HUDEP-2 (cell line): ENCODE measurements around the gene SSPN.
"Not testable (repeated sequence)": the region's sequence is repeated elsewhere in the genome, so short reads cannot be mapped to it uniquely, and the experiment has no call there.

Source experiments
- DNase-seq, 76 experiments: peaks; one replicate each; lab custom pipeline; 2025; ENCODE audit not compliant: unreplicated experiment in 76 of 76; lab: John Stamatoyannopoulos, UW

The SSPN gene

DNA sequence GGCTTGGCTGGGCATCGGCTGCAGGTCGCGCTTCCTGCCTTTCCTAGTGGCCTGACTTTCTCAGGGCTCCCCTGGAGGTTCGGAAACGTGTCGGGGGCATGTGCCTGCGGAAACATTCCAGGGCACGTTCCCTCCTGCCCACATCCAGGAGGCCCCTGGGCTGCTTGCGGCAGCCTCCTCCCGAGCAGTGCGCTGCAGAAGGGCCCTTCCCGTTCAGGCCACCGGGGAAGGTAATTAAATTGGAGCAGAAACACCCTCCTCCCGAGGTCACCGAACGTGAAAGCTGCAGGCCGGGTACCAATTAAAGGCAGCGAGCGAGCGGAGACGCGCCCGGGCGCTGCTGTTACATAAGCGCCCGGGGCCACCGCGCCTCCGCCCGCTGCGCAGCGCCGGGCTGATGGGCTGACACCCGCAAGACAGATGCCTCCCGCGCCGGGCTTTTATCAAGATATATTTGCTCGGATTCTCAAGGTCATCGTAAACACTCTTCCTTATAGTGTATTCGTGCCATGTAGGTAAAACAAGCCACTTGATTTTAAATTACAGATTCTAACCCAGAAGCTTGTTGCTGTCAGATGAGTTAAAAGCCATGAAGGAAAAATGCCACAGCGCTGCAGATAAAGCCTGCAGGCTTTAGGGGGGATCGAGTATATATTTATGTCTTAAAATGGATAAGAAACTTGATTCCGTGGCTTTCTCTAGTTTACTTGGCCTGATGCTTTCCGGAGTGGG, 31.4 kb downstream of the SSPN start:
- DNase-seq, result no peak

DNA sequence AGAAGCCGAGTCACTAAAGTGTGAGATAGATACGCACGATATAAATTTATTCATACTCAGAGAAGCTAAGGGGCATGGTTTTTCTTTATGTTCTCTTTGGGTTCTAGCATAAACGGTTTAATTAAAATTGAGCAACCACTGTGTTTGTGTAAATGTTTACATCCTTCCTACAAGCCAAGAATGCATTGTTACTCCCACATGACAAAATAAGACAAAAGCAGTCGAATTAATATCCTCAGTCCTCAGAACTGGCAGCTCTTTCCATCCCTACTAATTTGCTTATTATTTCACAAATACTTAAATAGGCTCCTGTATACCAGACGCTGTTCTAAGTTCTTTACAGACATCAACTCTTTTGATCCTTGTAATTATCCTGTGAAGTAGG, 32.0 kb downstream of the SSPN start:
- no peak for DNase-seq

DNA sequence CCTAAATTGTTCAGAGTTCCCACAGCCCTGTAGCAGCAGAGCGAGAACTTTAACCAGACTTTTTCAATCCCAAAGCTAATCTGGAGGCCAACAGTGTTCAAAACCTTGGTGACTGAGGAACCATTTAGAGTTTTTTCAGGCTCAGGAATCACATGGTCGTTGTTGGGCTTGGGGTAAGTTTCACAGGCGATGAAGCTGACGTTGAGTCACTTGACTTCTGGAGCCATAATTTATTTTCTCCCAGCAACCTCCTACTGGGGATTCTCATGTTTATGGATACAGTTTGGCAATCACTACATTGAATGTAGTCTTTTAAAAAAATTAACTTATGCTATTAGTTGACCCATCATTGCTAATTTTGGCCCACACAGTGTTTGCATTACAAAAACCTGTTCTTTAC, 34.5 kb downstream of the SSPN start:
- DNase-seq, result no peak

DNA sequence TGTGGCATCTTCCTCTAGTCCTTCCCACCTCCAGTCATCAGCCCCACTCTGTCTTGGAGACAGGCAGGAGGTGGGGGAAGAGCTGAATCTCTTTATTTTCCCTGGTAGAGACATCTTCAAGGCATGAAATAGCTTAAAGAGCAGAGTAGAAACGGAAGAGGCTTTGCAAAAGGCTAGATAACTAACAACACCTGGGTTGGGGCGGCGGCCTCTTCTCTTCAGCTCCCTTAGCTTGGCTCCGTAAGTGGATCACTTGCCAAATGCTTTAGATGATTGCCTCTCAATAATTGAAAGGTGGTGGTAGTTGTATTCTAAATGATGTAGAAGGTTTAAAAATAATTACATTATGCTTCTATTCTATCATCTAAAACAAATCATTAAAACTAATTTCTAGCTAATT, 36.1 kb downstream of the SSPN start:
- DNase-seq, result no peak

DNA sequence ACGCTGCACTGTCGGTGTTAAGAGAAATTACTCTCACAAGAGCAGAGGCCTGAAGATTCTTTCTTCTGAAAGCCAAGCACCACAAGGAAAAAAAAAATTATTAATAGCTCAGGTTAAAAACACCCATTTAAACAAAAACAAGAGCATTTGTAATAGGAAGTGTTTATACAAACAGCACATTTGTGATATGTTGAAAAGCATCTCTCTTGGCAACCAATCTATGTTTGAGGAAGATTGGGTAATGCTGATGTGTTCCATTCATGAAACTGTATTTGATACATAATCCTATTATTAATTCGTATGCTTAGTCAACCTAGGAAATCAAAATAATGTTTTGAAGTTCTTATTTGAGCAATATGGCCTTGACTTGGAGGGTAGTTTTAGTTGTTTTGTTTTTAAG, 36.5 kb downstream of the SSPN start:
- no peak for DNase-seq

DNA sequence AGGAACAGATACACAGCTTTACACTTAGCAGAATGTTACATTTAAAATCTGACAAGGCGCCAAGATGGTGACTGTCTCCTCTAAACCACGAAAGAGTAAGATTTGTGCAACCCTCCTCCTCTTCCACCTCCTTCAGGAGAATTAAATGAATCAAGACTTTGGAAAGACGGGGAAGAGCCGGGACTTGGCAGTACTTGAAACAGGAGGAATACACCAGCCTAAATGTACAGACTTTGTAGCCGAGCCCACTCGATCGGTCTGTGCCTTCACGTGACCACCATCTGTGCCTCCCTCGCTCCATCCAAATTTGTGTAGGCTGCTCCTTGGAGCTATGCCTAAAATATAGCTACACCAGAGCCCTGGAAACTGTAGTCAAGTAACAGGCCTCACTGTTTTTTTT, 38.3 kb downstream of the SSPN start:
- no peak for DNase-seq

DNA sequence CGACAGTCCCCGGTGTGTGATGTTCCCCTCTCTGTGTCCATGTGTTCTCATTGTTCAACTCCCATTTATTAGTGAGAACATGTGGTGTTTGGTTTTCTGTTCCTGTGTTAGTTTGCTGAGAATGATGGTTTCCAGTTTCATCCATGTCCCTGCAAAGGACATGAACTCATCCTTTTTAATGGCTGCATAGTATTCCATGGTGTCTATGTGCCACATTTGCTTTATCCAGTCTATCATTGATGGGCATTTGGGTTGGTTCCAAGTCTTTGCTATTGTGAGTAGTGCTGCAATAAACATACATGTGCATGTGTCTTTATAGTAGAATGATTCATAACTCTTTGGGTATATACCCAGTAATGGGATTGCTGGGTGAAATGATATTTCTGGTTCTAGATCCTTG, 40.1 kb downstream of the SSPN start:
- DNase-seq, result not testable (repeated sequence)

DNA sequence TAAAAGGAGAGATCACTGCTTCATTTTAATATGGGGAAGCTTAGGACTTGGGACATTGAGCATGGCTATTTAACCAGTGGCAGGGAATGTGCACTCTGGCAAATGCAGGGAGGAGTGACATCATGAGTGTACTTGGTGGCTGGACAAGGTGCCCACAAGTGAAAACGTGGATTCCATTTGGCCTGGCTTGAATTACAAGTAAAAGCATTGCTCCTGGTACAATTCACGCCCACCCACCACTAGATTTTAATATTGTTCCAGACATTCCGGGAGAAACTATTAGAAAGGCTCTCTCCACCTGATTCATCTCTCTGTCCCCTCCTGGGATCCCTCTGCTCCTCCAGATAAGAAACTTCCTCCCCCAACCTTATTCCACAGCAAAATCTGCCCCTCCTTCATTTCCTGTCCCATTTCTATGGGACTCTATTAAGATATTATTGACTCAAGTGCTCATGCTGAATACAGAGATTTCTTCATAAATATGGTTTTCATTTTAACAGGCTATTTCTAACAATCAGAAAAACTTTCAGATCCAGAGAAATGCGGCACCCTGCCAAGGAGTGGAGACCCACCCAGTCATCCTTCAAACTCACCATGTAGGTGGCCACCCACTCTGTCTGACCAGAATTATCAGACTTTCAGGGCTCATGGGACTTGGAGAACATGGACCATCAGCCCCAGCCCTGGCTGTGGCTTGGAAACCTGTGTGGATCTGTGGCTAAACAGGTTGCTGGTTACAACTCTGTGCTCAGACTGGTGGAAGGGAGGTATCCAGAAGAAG, 43.2 kb downstream of the SSPN start:
- no peak for DNase-seq

DNA sequence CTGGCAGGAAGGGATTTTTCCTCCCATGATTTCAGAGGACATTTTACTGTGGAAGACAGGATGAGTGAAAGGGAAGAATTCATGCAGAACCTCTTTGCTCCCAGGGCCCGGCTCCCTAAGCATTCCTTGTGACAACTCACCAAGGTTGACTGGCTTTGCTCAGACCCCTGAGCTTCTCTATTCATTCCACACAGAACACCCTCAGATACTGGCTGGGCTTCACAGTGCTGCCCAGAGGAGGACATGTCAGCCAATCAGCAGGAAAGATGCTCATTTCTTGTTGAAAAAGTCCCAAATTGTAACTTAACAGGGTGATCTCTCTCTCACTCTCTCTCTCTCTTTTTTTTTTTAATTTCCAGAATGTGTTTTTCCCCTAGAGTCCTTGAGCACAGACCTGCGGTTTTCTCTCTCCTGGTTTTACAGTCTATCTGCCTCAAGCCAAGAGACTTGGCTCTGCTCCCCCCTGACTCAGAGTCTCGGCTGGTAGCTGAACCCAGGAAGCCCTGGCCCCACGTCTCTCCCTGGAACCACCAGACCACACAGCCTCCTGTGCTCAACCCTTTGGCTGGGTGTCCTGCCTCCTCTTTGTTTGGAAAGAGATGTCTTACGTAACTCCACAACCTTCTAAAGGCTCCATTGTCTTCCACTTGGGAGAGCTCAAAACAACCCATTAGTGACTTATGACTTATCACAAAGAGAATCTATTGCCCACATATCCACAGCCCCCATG, 43.9 kb downstream of the SSPN start:
- no peak for DNase-seq

DNA sequence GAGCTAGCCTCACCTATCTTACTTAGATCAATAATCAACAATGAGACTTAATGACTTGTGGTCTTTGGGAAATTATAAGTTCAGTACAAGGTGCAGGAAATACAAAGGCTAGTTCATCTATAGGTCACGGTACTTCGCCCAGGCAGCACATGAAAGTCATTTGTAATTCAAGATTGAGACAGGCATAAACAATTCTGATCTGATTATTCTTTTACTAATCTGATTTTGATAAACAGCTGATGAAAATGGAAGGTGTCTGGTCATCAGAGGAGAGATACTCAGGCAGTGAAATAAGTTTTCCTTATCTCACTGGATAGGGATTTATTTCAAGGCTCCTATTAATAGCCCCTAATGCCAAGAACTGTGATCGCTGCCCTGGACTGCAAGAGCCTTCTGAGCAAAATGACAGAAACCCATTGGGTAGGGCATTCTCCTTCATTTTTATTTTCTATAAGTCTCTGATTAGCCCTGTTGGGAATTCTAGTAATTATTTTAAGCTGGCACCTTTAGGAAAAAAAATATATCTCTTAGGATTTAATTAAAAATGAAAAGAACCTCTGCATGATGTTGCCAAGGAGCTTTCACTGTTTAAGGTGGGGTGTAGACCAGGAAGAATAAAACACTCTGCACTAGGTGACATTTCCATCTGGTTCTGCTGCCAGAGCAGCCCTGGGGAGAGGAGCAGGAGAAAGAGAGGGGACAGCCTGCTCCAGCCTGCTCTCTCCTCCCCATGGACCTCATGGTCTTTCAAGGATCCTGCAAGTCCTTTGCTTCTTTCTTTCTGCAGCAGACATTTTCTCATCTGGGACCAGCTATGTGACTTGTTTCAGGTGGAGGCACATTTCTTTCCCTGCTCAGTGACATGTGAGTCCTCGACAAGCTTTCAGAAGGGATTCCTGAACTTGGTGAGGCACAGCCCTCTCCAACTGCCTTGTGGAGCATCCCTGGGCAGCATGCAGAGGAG, 44.8 kb downstream of the SSPN start:
- no peak for DNase-seq

DNA sequence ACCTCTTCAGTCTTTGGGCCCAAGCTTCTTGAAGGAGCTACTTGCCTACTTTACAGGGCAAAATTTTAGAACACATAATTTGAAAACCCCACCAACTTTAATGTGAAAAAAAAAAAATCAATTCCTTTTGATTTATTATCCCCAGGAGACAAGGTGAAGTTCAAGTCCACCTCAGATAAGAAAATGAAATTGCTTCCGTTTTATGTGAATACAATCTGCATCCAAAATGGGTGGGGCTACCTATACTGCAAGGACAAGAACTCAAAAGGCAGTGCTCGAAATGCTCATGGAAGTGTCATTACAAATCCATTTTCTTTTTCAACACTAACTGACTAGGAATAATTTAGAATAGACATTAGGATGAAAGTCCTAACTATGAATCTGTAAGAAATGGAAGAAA, 45.7 kb downstream of the SSPN start:
- no peak for DNase-seq

DNA sequence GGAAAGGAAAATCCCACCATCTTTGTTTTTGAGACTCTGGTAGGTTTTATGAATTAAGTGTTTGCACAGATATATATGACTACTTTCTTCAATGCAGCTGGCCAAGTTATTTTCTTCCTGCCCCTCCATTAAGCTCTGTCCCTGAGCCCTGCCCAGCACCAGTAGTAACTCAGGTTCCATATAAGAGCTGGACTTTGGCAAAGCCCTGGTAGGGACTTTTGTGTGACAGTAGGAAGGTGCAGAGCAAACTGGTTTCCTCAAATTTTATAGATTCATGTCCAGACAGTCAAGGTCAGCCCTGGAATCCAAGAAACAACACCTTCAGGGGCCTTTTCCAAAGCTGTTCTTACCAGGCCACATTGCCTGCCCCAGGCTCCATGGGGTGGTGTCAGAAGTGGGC, 47.3 kb downstream of the SSPN start:
- DNase-seq, result no peak

DNA sequence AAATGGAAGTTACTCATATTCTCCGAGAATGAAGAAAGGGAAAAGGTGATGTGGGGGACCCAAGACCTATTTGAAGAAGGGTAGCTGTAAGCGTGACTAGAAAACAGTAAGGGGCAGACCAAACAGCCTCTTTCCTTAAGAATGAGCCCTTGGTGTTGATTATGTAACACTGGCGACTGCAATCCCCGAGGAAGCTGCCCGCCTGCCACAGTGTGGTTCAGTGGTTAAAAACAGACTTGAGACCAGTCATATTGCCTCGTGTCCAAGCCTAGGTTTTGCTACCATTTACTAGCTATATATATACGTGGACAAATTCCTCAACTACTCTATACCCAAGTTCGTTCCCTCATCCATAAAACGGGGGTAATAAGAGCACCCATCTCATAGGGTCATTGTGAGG, 49.1 kb downstream of the SSPN start:
- DNase-seq, result no peak

DNA sequence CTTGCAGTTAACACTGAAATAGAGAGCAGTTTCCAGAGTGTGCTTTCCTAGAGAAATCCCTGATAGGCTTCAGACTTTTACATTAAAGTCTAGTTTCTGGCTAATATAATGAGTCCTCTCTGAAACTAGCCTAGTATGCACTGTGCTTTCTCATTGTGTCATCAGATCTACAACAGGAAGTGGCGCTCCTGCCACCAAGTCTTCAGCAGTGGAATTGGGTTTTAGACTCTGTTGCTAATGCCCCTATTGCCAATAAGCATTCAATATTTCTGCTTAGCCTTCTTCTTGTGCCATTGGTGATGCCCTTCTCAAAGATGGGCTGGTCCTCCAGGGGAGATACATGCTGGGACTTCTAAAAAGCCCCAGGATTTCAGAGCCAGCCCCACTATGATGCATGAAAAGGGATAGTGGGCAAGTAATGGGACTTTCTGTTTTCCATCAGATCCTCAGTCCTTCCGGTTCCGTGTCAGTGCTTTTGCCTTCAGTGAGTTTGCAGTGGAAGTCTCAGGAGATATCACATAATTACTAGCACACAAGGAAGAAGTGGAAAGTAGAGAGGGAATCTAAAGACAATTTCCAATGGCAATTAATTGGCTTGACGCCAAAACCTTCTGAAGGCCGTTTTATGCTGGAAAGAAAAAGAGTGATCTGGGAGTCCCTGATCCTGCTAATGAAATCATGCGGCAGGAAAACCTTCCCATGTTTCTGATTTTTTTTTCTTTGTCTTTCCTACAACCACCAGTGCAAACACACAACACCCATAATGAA, 50.0 kb downstream of the SSPN start:
- no peak for DNase-seq

DNA sequence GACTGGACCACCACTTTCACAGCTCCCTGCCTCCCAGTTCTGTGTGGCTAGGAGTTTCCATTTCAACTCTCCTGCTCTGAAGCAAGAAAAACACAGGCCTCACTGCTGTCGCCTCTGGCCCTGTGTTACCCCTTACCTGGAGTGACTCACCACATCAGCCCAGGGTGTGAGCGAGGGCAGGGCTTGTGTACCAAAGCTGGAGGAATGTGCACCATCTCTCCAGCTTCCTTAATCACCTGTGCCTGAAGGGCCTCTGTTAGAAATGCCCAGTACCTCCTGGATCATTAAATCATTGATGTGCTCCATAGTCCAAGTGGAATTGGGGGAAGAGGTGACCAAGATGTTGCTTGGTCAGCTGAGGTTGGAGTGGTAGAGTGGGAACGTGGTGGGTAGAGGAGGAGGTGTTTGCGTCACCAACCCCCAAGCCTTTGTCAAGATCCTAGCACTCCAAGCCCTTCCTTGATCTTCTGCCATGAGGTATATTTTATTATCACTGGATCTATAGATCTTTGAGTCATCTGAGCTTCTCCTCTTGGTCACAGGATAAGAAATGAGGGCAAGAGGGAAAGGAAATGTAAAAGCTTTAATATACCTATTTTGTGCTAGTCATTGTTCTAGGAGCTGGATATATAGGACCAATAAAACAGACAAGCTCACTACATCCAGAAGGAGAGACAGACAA, 51.3 kb downstream of the SSPN start:
- DNase-seq, result no peak

DNA sequence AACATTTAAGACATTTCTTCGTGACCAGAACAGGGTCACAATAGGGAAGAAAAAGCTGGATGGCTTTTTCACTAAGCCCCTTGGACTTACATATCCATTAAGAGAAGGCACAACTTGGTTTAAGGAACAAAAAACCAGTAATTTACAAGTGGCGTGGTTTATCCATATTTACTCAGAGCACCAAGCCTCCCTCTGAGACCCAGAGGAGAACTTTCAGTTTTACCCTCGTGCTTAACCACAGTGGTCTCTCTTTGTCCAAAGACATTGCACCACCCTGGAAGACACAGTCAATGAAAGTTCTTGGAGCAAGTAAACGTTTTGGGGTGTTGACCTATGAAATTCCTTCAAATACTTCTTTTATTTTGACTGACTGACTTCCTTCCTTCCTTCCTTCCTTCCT, 52.5 kb downstream of the SSPN start:
- no peak for DNase-seq

DNA sequence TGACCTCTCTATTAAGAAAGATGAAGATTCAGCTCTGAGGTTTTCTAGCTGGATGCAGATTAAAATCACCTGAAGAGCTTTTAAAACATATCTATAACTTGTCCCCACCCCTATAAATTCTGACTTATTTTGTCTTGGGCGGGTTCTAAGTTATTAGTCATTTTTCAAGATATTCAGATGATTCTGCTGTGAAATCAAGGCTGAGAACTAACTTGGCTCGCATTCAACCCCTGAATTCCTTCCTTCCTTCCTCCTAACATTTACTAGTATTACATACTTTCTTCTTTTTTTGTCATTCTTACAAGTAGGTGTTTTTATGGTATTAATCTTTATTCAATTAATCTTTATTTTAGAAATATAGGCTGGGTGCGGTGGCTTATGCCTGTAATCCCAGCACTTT, 55.4 kb downstream of the SSPN start:
- no peak for DNase-seq

DNA sequence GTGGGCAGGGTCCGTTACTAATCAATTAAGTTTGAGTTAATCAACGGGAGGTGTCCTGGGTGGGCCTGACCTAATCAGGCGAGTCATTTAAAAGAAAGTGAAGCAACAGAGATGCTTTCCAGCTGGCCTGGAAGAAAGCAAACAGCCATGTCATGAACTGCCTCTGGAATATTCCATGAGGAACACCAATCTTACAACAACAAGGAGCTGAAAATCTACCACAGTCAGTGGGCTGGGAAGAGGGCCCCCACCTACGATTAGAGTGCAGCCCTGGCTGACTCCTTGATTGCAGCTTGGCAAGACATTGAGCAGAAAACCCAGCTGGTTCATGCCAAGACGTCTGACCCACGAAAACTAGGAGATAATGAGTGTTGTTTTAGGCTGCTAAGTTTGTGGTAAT, 56.2 kb downstream of the SSPN start:
- DNase-seq, result no peak

DNA sequence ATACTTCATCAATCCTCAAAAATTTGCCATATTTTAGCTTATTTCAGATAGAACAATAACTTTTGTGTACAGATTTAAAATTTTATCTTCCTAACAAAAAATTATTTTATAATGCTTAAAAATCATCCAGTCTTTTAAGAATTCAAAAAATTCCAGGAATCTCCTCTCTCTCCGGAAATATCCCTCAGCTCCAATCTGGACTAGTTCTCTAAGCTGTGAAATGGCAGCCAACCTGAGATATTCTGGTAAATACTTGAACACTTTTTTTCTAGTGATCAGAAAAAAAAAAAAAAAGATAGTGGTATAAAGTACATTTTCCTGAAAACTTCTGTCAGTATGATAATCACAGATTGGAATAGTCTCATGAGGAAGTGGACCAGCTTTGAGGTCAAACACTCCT, 57.6 kb downstream of the SSPN start:
- DNase-seq, result no peak
